ENCODE results near the gene ACTR1B. TPM values are rescaled to one million over a fixed set of nuclear protein-coding genes. Genes with fewer than 3 reads are reported as not detected.
A peak's percentile ranks its signal among the peaks of the same experiment; 100 is the strongest.
"Not testable (repeated sequence)": the region's sequence is repeated elsewhere in the genome, so short reads cannot be mapped to it uniquely, and the experiment has no call there.

ACTR1B gene
- total RNA-seq, result 100 to 1,000 TPM; 143 to 150 TPM

DNA sequence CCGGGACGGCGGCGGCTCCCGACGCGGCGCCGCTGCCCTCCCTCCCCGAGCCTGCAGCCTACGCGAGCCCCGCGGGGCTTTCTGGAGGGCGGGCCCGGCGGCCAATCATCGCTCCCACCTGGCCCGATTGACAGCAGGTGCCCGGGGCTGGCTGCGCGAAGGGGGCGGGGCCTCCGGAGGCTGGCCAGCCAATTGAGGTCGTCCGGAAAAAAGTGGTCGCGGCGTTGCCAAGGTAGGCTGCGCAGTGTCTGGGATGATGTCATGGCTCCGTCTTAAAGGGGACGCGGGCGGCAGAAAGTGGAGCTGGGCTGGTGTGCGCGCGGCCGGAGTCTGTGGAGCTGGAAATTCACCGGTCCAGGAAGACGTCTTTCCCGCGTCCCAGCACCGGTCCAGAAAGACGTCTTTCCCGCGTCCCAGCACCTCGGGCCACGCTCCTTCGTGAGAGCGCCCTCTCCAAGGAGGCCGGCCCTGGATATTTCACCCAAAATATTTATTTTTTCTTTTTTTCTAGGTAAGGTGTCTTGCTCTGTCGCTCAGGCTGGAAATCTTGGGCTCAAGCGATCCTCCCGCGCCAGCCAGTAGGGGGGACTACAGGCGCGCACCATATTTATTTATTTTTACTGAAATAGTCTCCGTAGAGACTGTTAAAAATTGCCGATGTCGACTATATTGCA is at the start of gene ACTR1B:
Gene ACTR1B, minus strand, starts transcription at position 83 of the 674 bp plus-strand sequence. CDS start 154 bp downstream, outside the sequence.
- H3K36me3 Mint-ChIP-seq (ENCODE audit: low read depth), result peaks cover 33% of the 10 kb centered on the region
- intact Hi-C loops (cut with micrococcal nuclease), result loop anchor here (1.0 kb wide), 1 partner anchor 33 kb away; no protein-coding TSS in a partner anchor
- TF ChIP-seq CTCF (IDR thresholded peaks at IDR 0.05), result peak; percentile 65
- no peaks in the 10 kb centered on the region for H3K27me3 Mint-ChIP-seq
- POLR2A ChIA-PET, result interaction anchor here (0.8 to 8.6 kb wide), 17 partner anchors 10 to 1599 kb away, joined by 3 to 210 read pairs (median 5); partner anchors contain the start of genes ANKRD36B, COX5B and ZAP70
- DNase-seq, result peak; percentile 99
- peak; percentile 82 for ATAC-seq
- CTCF ChIA-PET, result interaction anchor here (0.9 to 6.7 kb wide), 16 partner anchors 8 to 84 kb away, joined by 3 to 137 read pairs (median 10); partner anchors contain the start of genes COX5B and ZAP70
- H3K4me1 Mint-ChIP-seq (ENCODE audit: low read depth), result peaks cover 27% of the 10 kb centered on the region
- peak within 1 kb of the TSS; percentile 99 for H3K27ac Mint-ChIP-seq
- peak within 1 kb of the TSS; percentile 91 for H3K4me3 Mint-ChIP-seq
- no peaks in the 10 kb centered on the region for H3K9me3 Mint-ChIP-seq

- intact Hi-C loops (cut with micrococcal nuclease), result loop anchor here (5.0 kb wide), 1 partner anchor 35 kb away; no protein-coding TSS in a partner anchor
- Mint-ChIP-seq H3K27ac (peak overlapping the region; percentile 100), H3K9me3 (peaks cover 2% of the 10 kb centered on the region), H3K36me3 (ENCODE audit: low read depth) (peaks cover 43% of the 10 kb centered on the region), H3K4me3 (peak overlapping the region; percentile 89), H3K4me1 (ENCODE audit: low read depth) (peaks cover 52% of the 10 kb centered on the region), H3K27me3 (no peaks in the 10 kb centered on the region)
- ChIA-PET POLR2A (interaction anchor here (0.7 to 4.5 kb wide), 13 partner anchors 9 to 123 kb away, joined by 3 to 56 read pairs (median 7); partner anchors contain the start of genes ACTR1B, ANKRD36B and COX5B), CTCF (interaction anchor here (1.0 to 11.8 kb wide), 9 partner anchors 11 to 122 kb away, joined by 3 to 154 read pairs (median 17); partner anchors contain the start of gene ACTR1B)
- ATAC-seq (peak; percentile 41), DNase-seq (peak; percentile 70)
- no peak for TF ChIP-seq CTCF (IDR thresholded peaks at IDR 0.05)
Measured at GRCh38 chr2:97712693-97713295, 49.0 kb upstream of the ACTR1B start.

DNA sequence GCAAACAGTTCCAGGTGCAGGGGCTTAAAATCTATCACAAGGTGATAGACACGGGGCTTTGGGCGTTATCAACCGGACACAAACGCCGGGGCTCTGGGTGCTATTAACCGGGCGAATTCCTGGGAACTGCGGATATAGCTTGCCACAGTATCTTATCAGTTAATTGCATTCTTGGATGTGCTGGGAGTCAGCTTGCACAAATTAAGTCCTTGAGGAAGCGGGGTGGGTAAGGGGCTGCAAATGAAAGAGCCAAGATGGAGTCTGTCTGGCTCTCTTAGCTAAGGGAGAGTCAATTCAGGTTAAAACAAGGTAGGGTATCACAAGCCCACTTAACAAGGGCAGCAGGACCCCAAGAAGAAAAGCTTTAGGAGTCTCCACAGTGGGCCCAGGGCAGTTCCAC is 48.3 kb upstream of the ACTR1B start:
- Mint-ChIP-seq H3K4me1 (ENCODE audit: low read depth) (peaks cover 49% of the 10 kb centered on the region), H3K36me3 (ENCODE audit: low read depth) (peaks cover 37% of the 10 kb centered on the region), H3K4me3 (peak overlapping the region; percentile 89), H3K27ac (peak overlapping the region; percentile 100)
- ChIA-PET POLR2A (interaction anchor here (0.8 to 4.5 kb wide), 5 partner anchors 10 to 66 kb away, joined by 3 to 56 read pairs (median 7); partner anchors contain the start of gene COX5B), CTCF (interaction anchor here (1.0 to 11.8 kb wide), 7 partner anchors 14 to 121 kb away, joined by 3 to 154 read pairs (median 19); partner anchors contain the start of gene ACTR1B)
- not testable (repeated sequence) for H3K9me3 Mint-ChIP-seq, H3K27me3 Mint-ChIP-seq, DNase-seq, ATAC-seq
- intact Hi-C loops (cut with micrococcal nuclease), result loop anchor here (5.0 kb wide), 1 partner anchor 35 kb away; no protein-coding TSS in a partner anchor

DNA sequence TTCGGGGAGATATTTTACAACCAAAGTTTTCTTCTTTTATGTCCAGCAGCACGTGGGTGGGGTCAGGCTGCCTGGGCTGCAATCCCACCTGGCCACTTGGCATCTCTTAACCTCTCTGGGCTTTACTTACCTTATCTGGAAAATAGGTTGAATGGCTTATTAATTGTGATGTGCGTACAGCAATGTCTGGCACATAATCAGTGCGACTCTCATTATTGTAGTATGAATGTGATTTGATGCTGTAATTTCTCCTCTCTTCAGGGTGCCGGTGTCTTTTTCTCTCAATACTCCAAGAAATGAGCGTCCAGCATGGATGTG is 47.5 kb upstream of the ACTR1B start:
- H3K27ac Mint-ChIP-seq, result peak overlapping the region; percentile 79
- H3K4me3 Mint-ChIP-seq, result no peak overlapping the region
- peaks cover 42% of the 10 kb centered on the region for H3K4me1 Mint-ChIP-seq (ENCODE audit: low read depth)
- no peak for TF ChIP-seq CTCF (IDR thresholded peaks at IDR 0.05)
- ChIA-PET CTCF (interaction anchor here (0.9 to 11.8 kb wide), 7 partner anchors 13 to 120 kb away, joined by 3 to 154 read pairs (median 19); partner anchors contain the start of gene ACTR1B), POLR2A (interaction anchor here (1.5 to 1.7 kb wide), 3 partner anchors 10 to 47 kb away, joined by 3 to 7 read pairs (median 5); partner anchors contain the start of gene ACTR1B)
- peaks cover 2% of the 10 kb centered on the region for H3K9me3 Mint-ChIP-seq
- ATAC-seq, result no peak
- DNase-seq, result no peak
- intact Hi-C loops (cut with micrococcal nuclease), result loop anchor here (5.0 kb wide), 1 partner anchor 36 kb away; no protein-coding TSS in a partner anchor
- peaks cover 29% of the 10 kb centered on the region for H3K36me3 Mint-ChIP-seq (ENCODE audit: low read depth)
- H3K27me3 Mint-ChIP-seq, result no peaks in the 10 kb centered on the region

DNA sequence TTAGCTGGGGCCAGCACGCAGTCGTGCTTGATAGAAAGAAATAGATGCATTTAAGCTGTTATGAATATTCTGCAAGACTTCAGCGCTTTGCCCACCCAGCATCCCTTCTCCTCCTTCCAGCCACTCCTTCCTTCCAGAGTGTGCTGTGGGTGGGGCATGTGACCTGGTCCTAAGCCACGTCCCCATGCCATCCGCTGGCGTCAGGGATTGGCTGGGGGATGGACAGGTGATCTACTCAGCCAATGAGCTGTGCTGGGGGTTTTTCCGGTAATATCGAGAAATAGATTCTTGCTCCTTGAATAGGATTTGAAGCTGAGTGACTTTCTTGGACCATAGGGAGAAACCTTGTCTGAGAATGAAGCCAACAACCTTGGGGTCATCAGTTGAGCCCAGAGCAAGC is 44.8 kb upstream of the ACTR1B start:
- intact Hi-C loops (cut with micrococcal nuclease), result no loop called here
- no peak for TF ChIP-seq CTCF (IDR thresholded peaks at IDR 0.05)
- Mint-ChIP-seq H3K36me3 (ENCODE audit: low read depth) (peaks cover 4% of the 10 kb centered on the region), H3K4me3 (no peak overlapping the region), H3K27me3 (no peaks in the 10 kb centered on the region), H3K27ac (no peak overlapping the region), H3K4me1 (ENCODE audit: low read depth) (peaks cover 33% of the 10 kb centered on the region), H3K9me3 (peaks cover 2% of the 10 kb centered on the region)
- DNase-seq, result no peak
- POLR2A ChIA-PET, result interaction anchor here (0.9 to 1.7 kb wide), 5 partner anchors 8 to 119 kb away, joined by 3 to 6 read pairs (median 4); partner anchors contain the start of gene ANKRD36B
- no peak for ATAC-seq
- CTCF ChIA-PET, result interaction anchor here (0.9 to 11.8 kb wide), 14 partner anchors 10 to 676 kb away, joined by 3 to 154 read pairs (median 8); partner anchors contain the start of genes ACTR1B and ANKRD36B
